GM18861 (cell line): ENCODE data around the gene SIVA1.
"Not testable (repeated sequence)": the region's sequence is repeated elsewhere in the genome, so short reads cannot be mapped to it uniquely, and the experiment has no call there.

Experiments
- ATAC-seq: cut with Tn5 transposase; IDR thresholded peaks from one replicate; pipeline ENCODE4 v1.9.1; 2021; ENCODE audit not compliant: unreplicated experiment

SIVA1 gene

GRCh38 chr14:104750753-104751057 is 2.2 kb upstream of the SIVA1 start:
- not testable (repeated sequence) for ATAC-seq

- ATAC-seq = no peak
Observed at GRCh38 chr14:104751539-104752422, 1.2 kb upstream of the SIVA1 start.

- ATAC-seq = no peak
Observed at GRCh38 chr14:104752423-104752734, 568 bp upstream of the SIVA1 start.

- no peak for ATAC-seq
Observed at GRCh38 chr14:104753528-104754212, 723 bp downstream of the SIVA1 start.

GRCh38 chr14:104754213-104754851 is 1.4 kb downstream of the SIVA1 start:
- ATAC-seq = no peak

- ATAC-seq = no peak
Observed at GRCh38 chr14:104755621-104756020, 2.7 kb downstream of the SIVA1 start.

GRCh38 chr14:104756477-104757237 is 3.7 kb downstream of the SIVA1 start:
- no peak for ATAC-seq

GRCh38 chr14:104757238-104757585 is 4.3 kb downstream of the SIVA1 start:
- no peak for ATAC-seq

- no peak for ATAC-seq
Observed at GRCh38 chr14:104757681-104758392, 4.9 kb downstream of the SIVA1 start.

GRCh38 chr14:104758981-104759969 is 6.3 kb downstream of the SIVA1 start:
- no peak for ATAC-seq

GRCh38 chr14:104765517-104765916 is 12.6 kb downstream of the SIVA1 start:
- ATAC-seq = no peak

GRCh38 chr14:104766256-104766862 is 13.4 kb downstream of the SIVA1 start:
- no peak for ATAC-seq

- no peak for ATAC-seq
Observed at GRCh38 chr14:104766863-104767633, 14.1 kb downstream of the SIVA1 start.

- no peak for ATAC-seq
Observed at GRCh38 chr14:104767634-104767918, 14.6 kb downstream of the SIVA1 start.

- ATAC-seq = no peak
Observed at GRCh38 chr14:104768437-104769323, 15.7 kb downstream of the SIVA1 start.

GRCh38 chr14:104769324-104770071 is 16.6 kb downstream of the SIVA1 start:
- no peak for ATAC-seq

GRCh38 chr14:104770072-104770579 is 17.2 kb downstream of the SIVA1 start:
- no peak for ATAC-seq
